HepG2 (cell line): ENCODE data around the gene SLC22A23. TPM values are rescaled to one million over a fixed set of nuclear protein-coding genes. Genes with fewer than 3 reads are reported as not detected.
A peak's percentile ranks its signal among the peaks of the same experiment; 100 is the strongest.

Experiments
- ATAC-seq: fragments of 200-7000 bp; cut with Tn5 transposase; 3 replicates; pipeline ENCODE4 v1.9.1; 2020; ENCODE audit warnings: mild to moderate bottlenecking, moderate library complexity
- BruUV-seq: library from RNA; stranded (reverse); fragments of 400-500 nt; replicated peaks from 2 replicates; lab custom pipeline; 2021; lab: Mats Ljungman, UMichigan
- CTCF ChIA-PET: fragments of 300-600 bp; formaldehyde crosslinking; extraction: SDS; loops from one replicate; lab custom pipeline; 2021; ENCODE audit warnings: low total read pairs, inconsistent platforms, low intra/inter-chr PET ratio; lab: Yijun Ruan, JAX
- POLR2A ChIA-PET: fragments of 350-600 bp; sonication (Branson Sonifier 250); formaldehyde crosslinking; loops from one replicate; lab custom pipeline; 2020; ENCODE audit warnings: antibody characterized with exemption, inconsistent platforms; lab: Yijun Ruan, JAX
- DNase-seq: peaks from one replicate; pipeline ENCODE4 v3.0.0-alpha.2; 2015; ENCODE audit warnings: low spot score
- FAIRE-seq: peaks from 3 replicates; lab custom pipeline; 2011; peaks lifted over from hg19 to GRCh38; lab: Jason Lieb, UNC
- H2AFZ ChIP-seq: one replicate; pipeline ENCODE4 v1.6.1; 2011; ENCODE audit warnings: low read length, inconsistent platforms
- H3K27ac ChIP-seq: fragments of 300-600 bp; 3 replicates; pipeline ENCODE4 v1.8.0; 2011; ENCODE audit warnings: mixed run types, mild to moderate bottlenecking, mixed read lengths, low read length, inconsistent platforms; ENCODE audit not compliant: insufficient read depth; ENCODE audit errors: extremely low read length
- H3K27me3 ChIP-seq, 2 experiments: fragments of 200-600 bp in 1 of 2; 2 replicates in 1 of 2; 3 replicates in 1 of 2; pipeline versions ENCODE4 v1.6.0 to v1.8.0; 2011; ENCODE audit warnings: low read length in 2 of 2, mild to moderate bottlenecking in 2 of 2, moderate library complexity in 2 of 2, inconsistent platforms in 1 of 2; ENCODE audit not compliant: insufficient read depth in 2 of 2, control insufficient read depth in 1 of 2
- H3K36me3 ChIP-seq, 2 experiments: fragments of 200-600 bp in 1 of 2; replicated peaks in 1 of 2; 2 replicates in 1 of 2; 3 replicates in 1 of 2; pipeline versions ENCODE4 v1.5.1 to v1.8.0; 2011; ENCODE audit warnings: low read length in 2 of 2, inconsistent platforms in 1 of 2; ENCODE audit not compliant: insufficient read depth in 2 of 2, control insufficient read depth in 1 of 2
- H3K4me1 ChIP-seq: 2 replicates; pipeline ENCODE4 v1.5.1; 2012; ENCODE audit warnings: low read length, inconsistent platforms; ENCODE audit not compliant: insufficient read depth
- H3K4me2 ChIP-seq: 2 replicates; pipeline ENCODE4 v1.6.0; 2011; ENCODE audit warnings: low read depth, low read length, inconsistent platforms
- H3K4me3 ChIP-seq, 3 experiments: fragments of 200-600 bp in 1 of 3; sonication (generic), shearing (Covaris generic) in 1 of 3; replicated peaks in 1 of 3; 2 replicates each; pipeline ENCODE4 v1.5.1; 2011 to 2016; ENCODE audit warnings: low read length in 3 of 3, inconsistent platforms in 2 of 3, low read depth in 2 of 3, mild to moderate bottlenecking in 2 of 3, control low read depth in 1 of 3, mixed read lengths in 1 of 3; ENCODE audit not compliant: insufficient read depth in 1 of 3
- H3K79me2 ChIP-seq: one replicate; pipeline ENCODE4 v1.6.1; 2011; ENCODE audit warnings: low read length, inconsistent platforms; ENCODE audit not compliant: insufficient read depth
- H3K9ac ChIP-seq: 2 replicates; pipeline ENCODE4 v1.6.0; 2011; ENCODE audit warnings: mild to moderate bottlenecking, low read depth, low read length, inconsistent platforms; ENCODE audit not compliant: insufficient read depth
- H3K9me3 ChIP-seq: 2 replicates; pipeline ENCODE4 v1.5.1; 2012; ENCODE audit warnings: mild to moderate bottlenecking, low read length
- H4K20me1 ChIP-seq: 2 replicates; pipeline ENCODE4 v1.6.0; 2011; ENCODE audit warnings: inconsistent platforms, mild to moderate bottlenecking, low read length, moderate library complexity; ENCODE audit not compliant: insufficient read depth
- AHR ChIP-seq: IDR thresholded peaks from 2 replicates; pipeline ENCODE4 v1.6.1; 2018; ENCODE audit warnings: missing genetic modification reagents, missing compliant biosample characterization
- HNF4A ChIP-seq: sonication (generic); formaldehyde crosslinking; IDR thresholded peaks from 2 replicates; pipeline ENCODE4 v1.4.0; 2020; ENCODE audit warnings: missing genetic modification reagents
- MAX ChIP-seq: IDR thresholded peaks from 2 replicates; pipeline ENCODE4 v1.6.1; 2012; ENCODE audit warnings: inconsistent platforms
- RARA ChIP-seq: IDR thresholded peaks from 2 replicates; pipeline ENCODE4 v1.6.1; 2016; ENCODE audit warnings: missing genetic modification reagents, missing compliant biosample characterization
- WGBS: methylation state at CpG from one replicate; pipeline ENCODE4 v1.1.6; 2017; ENCODE audit warnings: low lambda C conversion rate; 5-methylcytosine and 5-hydroxymethylcytosine counted together
- in situ Hi-C: cut with HindIII; loops from 2 replicates; pipeline ENCODE4 v1.10.0; 2017; ENCODE audit warnings: low pct_unique_long_range_greater_than_20kb; ENCODE audit not compliant: extremely low pct_ligation_motif_present
- intact Hi-C: fragments of 100-400 bp; cut with micrococcal nuclease; formaldehyde crosslinking; loops from one replicate; pipeline ENCODE4 v1.10.0; 2022; ENCODE audit not compliant: unreplicated experiment
- polyA plus RNA-seq, 8 experiments: library from polyadenylated mRNA; depleted of rRNA in 3 of 8; stranded (reverse) in 7 of 8; unstranded in 1 of 8; fragments of >200 nt; fragmentation: Illumina TruSeq in 4 of 8; extraction: Trizol in 4 of 8; gene quantifications; 2 replicates each; pipeline versions ENCODE4 v1.2.1 to v1.2.3, GENCODE V29; 2011 to 2016; ENCODE audit warnings: low read depth in 4 of 8, missing spikeins in 1 of 8, mixed read lengths in 1 of 8; ENCODE audit not compliant: insufficient read depth in 1 of 8
- total RNA-seq, 5 experiments: library from RNA; depleted of rRNA; stranded (reverse); fragments of >200 nt; fragmentation: Illumina TruSeq; extraction: Trizol; gene quantifications; 2 replicates each; pipeline ENCODE4 v1.2.3, GENCODE V29; 2016; ENCODE audit warnings: low read depth in 1 of 5
- TF ChIP-seq, protein P1 (sequence below): sonication (generic); formaldehyde crosslinking; IDR thresholded peaks from 2 replicates; pipeline ENCODE4 v1.5.1; 2020; ENCODE audit warnings: mild to moderate bottlenecking, missing genetic modification reagents

SLC22A23 gene
- total and polyA plus RNA-seq, 2 of the 13 experiments (the other 11 are each of a cell fraction or from before 2014, with no cell fraction given): 11.8 to 17.5 TPM

- 0 out of 2 replicates have a peak, but pooled peaks have one; percentile 2 for TF ChIP-seq HNF4A (CRISPR knock-in tag)
- TF ChIP-seq AHR (CRISPR knock-in tag): no peak
- TF ChIP-seq, all 625 proteins: peak for 1
- Histone ChIP-seq H3K4me2 (no peak overlapping the region), H3K27me3 (no peaks in the 10 kb centered on the region), H3K4me1 (no peaks in the 10 kb centered on the region), H3K36me3 (peaks cover 42 to 74% of the 10 kb centered on the region in 2 experiments), H3K4me3 (no peak overlapping the region), H4K20me1 (no peaks in the 10 kb centered on the region), H2AFZ (no peak overlapping the region), H3K79me2 (no peaks in the 10 kb centered on the region), H3K9me3 (no peaks in the 10 kb centered on the region), H3K27ac (no peak overlapping the region), H3K9ac (no peak overlapping the region)
- 90% methylated on average over 8 of the region's 8 CpGs for WGBS
- ChIA-PET CTCF (no interaction called here), POLR2A (no interaction called here)
- in situ Hi-C loops: no loop called here
- DNase-seq: no peak
- FAIRE-seq: no peak
- intact Hi-C loops: no loop called here
- BruUV-seq: no TSS peak
- ATAC-seq: no peak
Measured at GRCh38 chr6:3316818-3317217, 140.0 kb downstream of the SLC22A23 start.

- H3K27me3 ChIP-seq: no peaks in the 10 kb centered on the region
- no peak overlapping the region for H2AFZ ChIP-seq
- ChIA-PET CTCF (no interaction called here), POLR2A (no interaction called here)
- DNase-seq (no peak), FAIRE-seq (no peak), ATAC-seq (no peak)
- in situ Hi-C loops: no loop called here
- H3K27ac ChIP-seq: no peak overlapping the region
- no peak overlapping the region for H3K4me3 ChIP-seq
- intact Hi-C loops: no loop called here
- H3K9ac ChIP-seq: no peak overlapping the region
- TF ChIP-seq HNF4A (CRISPR knock-in tag) (0 out of 2 replicates have a peak, but pooled peaks have one; percentile 8), MAX (no peak), RARA (peak; percentile 16; the same call in 1 of the 2 replicates)
- TF ChIP-seq, protein P1, sequence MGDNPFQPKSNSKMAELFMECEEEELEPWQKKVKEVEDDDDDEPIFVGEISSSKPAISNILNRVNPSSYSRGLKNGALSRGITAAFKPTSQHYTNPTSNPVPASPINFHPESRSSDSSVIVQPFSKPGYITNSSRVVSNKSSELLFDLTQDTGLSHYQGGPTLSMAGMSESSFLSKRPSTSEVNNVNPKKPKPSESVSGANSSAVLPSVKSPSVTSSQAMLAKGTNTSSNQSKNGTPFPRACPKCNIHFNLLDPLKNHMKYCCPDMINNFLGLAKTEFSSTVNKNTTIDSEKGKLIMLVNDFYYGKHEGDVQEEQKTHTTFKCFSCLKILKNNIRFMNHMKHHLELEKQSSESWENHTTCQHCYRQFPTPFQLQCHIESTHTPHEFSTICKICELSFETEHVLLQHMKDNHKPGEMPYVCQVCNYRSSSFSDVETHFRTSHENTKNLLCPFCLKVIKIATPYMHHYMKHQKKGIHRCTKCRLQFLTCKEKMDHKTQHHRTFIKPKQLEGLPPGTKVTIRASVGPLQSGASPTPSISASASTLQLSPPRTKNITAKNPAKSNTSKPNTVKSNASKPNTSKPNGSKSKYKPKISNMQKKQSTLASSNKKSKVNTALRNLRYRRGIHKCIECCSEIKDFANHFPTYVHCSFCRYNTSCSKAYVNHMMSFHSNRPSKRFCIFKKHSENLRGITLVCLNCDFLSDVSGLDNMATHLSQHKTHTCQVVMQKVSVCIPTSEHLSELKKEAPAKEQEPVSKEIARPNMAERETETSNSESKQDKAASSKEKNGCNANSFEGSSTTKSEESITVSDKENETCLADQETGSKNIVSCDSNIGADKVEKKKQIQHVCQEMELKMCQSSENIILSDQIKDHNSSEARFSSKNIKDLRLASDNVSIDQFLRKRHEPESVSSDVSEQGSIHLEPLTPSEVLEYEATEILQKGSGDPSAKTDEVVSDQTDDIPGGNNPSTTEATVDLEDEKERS (CRISPR knock-in tag): no peak
- H3K4me1 ChIP-seq: no peaks in the 10 kb centered on the region
- no peak overlapping the region for H3K4me2 ChIP-seq
- H3K9me3 ChIP-seq: no peaks in the 10 kb centered on the region
- WGBS: 92% methylated on average over 9 of the region's 9 CpGs
- peaks cover 37 to 70% of the 10 kb centered on the region in 2 experiments for H3K36me3 ChIP-seq
- H4K20me1 ChIP-seq: no peaks in the 10 kb centered on the region
- BruUV-seq: no TSS peak
- no peaks in the 10 kb centered on the region for H3K79me2 ChIP-seq
Measured at GRCh38 chr6:3316331-3316730, 140.5 kb downstream of the SLC22A23 start.
